Suprapubic skin (tissue), 2 donors: ENCODE results near the gene PRDM10.

ENCODE experiments used
- EP300 ChIP-seq: sonication (generic); formaldehyde crosslinking; IDR thresholded peaks from one replicate; pipeline ENCODE4 v1.6.1; 2017; ENCODE audit warnings: antibody characterized with exemption
- POLR2A ChIP-seq, 2 donors: fragments of 450-650 bp; IDR thresholded peaks; one replicate each; pipeline ENCODE4 v1.6.1; 2017; ENCODE audit warnings: antibody characterized with exemption in 2 of 2, mild to moderate bottlenecking in 2 of 2, moderate library complexity in 2 of 2

GRCh38 chr11:129950101-129951091 lies 52.2 kb downstream of the PRDM10 start:
- TF ChIP-seq POLR2A (IDR thresholded peaks at IDR 0.05), result no peak
- no peak for TF ChIP-seq EP300
